Thyroid gland (tissue), 4 donors: ENCODE measurements around the gene CIPC.

Experiments used
- POLR2A ChIP-seq, 2 donors: fragments of 450-650 bp; IDR thresholded peaks; one replicate each; pipeline ENCODE4 v1.6.1; 2017; ENCODE audit warnings: antibody characterized with exemption in 2 of 2, mild to moderate bottlenecking in 2 of 2, moderate library complexity in 1 of 2
- TF ChIP-seq, protein P1 (sequence below), 6 experiments: fragments of 200-600 bp in 3 of 6; fragments of 450-650 bp in 3 of 6; sonication (generic) in 3 of 6; IDR thresholded peaks; one replicate each; pipeline ENCODE4 v1.5.1; 2016 to 2019; ENCODE audit warnings: antibody characterized with exemption in 6 of 6, mild to moderate bottlenecking in 2 of 6, inconsistent platforms in 1 of 6, moderate library complexity in 1 of 6

DNA sequence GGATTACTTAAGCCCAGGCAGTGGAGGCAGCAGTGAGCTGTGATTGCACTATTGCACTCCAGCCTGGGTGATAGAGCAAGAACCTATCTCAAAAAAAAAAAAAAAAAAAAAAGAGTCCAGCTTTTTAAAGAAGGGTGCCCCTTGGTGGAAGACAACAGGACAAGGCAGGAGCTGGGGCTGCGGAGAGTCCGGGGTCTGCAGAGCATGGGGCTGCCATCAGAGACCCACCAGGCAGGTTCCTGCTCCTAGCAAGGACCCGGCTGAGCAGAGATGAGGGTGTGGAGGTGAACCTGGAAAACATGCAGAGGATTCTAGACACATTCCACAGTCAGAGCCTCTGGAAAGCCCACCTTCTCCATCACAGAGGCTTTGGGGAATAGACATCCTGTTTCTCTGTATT, 21.0 kb upstream of the CIPC start:
- TF ChIP-seq, protein P1, sequence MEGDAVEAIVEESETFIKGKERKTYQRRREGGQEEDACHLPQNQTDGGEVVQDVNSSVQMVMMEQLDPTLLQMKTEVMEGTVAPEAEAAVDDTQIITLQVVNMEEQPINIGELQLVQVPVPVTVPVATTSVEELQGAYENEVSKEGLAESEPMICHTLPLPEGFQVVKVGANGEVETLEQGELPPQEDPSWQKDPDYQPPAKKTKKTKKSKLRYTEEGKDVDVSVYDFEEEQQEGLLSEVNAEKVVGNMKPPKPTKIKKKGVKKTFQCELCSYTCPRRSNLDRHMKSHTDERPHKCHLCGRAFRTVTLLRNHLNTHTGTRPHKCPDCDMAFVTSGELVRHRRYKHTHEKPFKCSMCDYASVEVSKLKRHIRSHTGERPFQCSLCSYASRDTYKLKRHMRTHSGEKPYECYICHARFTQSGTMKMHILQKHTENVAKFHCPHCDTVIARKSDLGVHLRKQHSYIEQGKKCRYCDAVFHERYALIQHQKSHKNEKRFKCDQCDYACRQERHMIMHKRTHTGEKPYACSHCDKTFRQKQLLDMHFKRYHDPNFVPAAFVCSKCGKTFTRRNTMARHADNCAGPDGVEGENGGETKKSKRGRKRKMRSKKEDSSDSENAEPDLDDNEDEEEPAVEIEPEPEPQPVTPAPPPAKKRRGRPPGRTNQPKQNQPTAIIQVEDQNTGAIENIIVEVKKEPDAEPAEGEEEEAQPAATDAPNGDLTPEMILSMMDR (IDR thresholded peaks at IDR 0.05): no peak
- no peak for TF ChIP-seq POLR2A (IDR thresholded peaks at IDR 0.05)
